Keratinocyte (primary cell): ENCODE data around the gene CD3D. TPM values are rescaled to one million over a fixed set of nuclear protein-coding genes. Genes with fewer than 3 reads are reported as not detected.

Experiments used
- DNase-seq: peaks from one replicate; pipeline ENCODE4 v3.0.0-alpha.2; 2011; ENCODE audit warnings: low read depth, missing footprints, low spot score
- FAIRE-seq: peaks from 2 replicates; lab custom pipeline; 2011; peaks lifted over from hg19 to GRCh38; lab: Jason Lieb, UNC
- H2AFZ ChIP-seq: 2 replicates; pipeline ENCODE4 v1.6.0; 2012; ENCODE audit warnings: low read length, control low read depth, inconsistent platforms; ENCODE audit not compliant: control insufficient read depth
- H3K27ac ChIP-seq: 2 replicates; pipeline ENCODE4 v1.5.1; 2011; ENCODE audit warnings: low read length; ENCODE audit not compliant: control insufficient read depth, insufficient read depth
- H3K27me3 ChIP-seq: 3 replicates; pipeline ENCODE4 v1.6.0; 2011; ENCODE audit warnings: low read length; ENCODE audit not compliant: control insufficient read depth, insufficient read depth; ENCODE audit errors: extremely low read depth
- H3K36me3 ChIP-seq, 2 experiments: 2 replicates in 1 of 2; 3 replicates in 1 of 2; pipeline ENCODE4 v1.5.1; 2011; ENCODE audit warnings: low read length in 2 of 2, mild to moderate bottlenecking in 1 of 2; ENCODE audit not compliant: control insufficient read depth in 2 of 2, insufficient read depth in 2 of 2; ENCODE audit errors: extremely low read depth in 1 of 2
- H3K4me1 ChIP-seq: 3 replicates; pipeline ENCODE4 v1.5.1; 2011; ENCODE audit warnings: low read length; ENCODE audit not compliant: control insufficient read depth, insufficient read depth; ENCODE audit errors: extremely low read depth
- H3K4me2 ChIP-seq: 3 replicates; pipeline ENCODE4 v1.6.0; 2011; ENCODE audit warnings: low read depth, low read length; ENCODE audit not compliant: control insufficient read depth, insufficient read depth; ENCODE audit errors: extremely low read depth
- H3K4me3 ChIP-seq, 3 experiments: fragments of 200-600 bp in 1 of 3; sonication (generic) in 1 of 3; 2 replicates in 2 of 3; 3 replicates in 1 of 3; pipeline ENCODE4 v1.5.1; 2011 to 2016; ENCODE audit warnings: low read length in 3 of 3, mild to moderate bottlenecking in 3 of 3, control low read depth in 2 of 3, inconsistent platforms in 1 of 3, low read depth in 1 of 3, mixed read lengths in 1 of 3, mixed run types in 1 of 3, moderate library complexity in 1 of 3; ENCODE audit not compliant: control insufficient read depth in 2 of 3, insufficient read depth in 2 of 3; ENCODE audit errors: extremely low read depth in 1 of 3
- H3K79me2 ChIP-seq: 2 replicates; pipeline ENCODE4 v1.6.0; 2012; ENCODE audit warnings: low read length; ENCODE audit not compliant: control insufficient read depth, insufficient read depth
- H3K9ac ChIP-seq: 3 replicates; pipeline ENCODE4 v1.6.0; 2011; ENCODE audit warnings: low read length; ENCODE audit not compliant: control insufficient read depth, insufficient read depth; ENCODE audit errors: extremely low read depth
- H3K9me1 ChIP-seq: 3 replicates; pipeline ENCODE4 v1.6.0; 2011; ENCODE audit warnings: low read length; ENCODE audit not compliant: control insufficient read depth, insufficient read depth; ENCODE audit errors: extremely low read depth
- H3K9me3 ChIP-seq: 2 replicates; pipeline ENCODE4 v1.5.1; 2012; ENCODE audit warnings: low read depth, low read length; ENCODE audit not compliant: control insufficient read depth
- H4K20me1 ChIP-seq: 3 replicates; pipeline ENCODE4 v1.6.0; 2011; ENCODE audit warnings: low read length; ENCODE audit not compliant: control insufficient read depth, insufficient read depth; ENCODE audit errors: extremely low read depth
- EZH2 ChIP-seq: IDR thresholded peaks from one replicate; pipeline ENCODE4 v1.6.1; 2012; ENCODE audit warnings: inconsistent platforms, mild to moderate bottlenecking, low read length, moderate library complexity
- dilution Hi-C: fragments of 300-500 bp; cut with MboI; formaldehyde crosslinking; loops from one replicate; pipeline ENCODE4 v1.7.0; 2020; ENCODE audit warnings: low sequenced_read_pairs; ENCODE audit not compliant: extremely low pct_ligation_motif_present
- polyA plus RNA-seq, 5 experiments: library from polyadenylated mRNA; depleted of rRNA in 3 of 5; stranded (reverse) in 3 of 5; stranded (forward) in 1 of 5; unstranded in 1 of 5; fragments of >200 nt; gene quantifications; 1 replicate in 1 of 5; 2 replicates in 3 of 5; 3 replicates in 1 of 5; pipeline versions ENCODE4 v1.2.1 to v1.2.3, GENCODE V29; 2011 to 2012; ENCODE audit warnings: missing spikeins in 2 of 5, low read depth in 1 of 5, low replicate concordance in 1 of 5
- TF ChIP-seq, protein P1 (sequence below), 3 experiments: IDR thresholded peaks in 1 of 3; conservative IDR thresholded peaks in 1 of 3; optimal IDR thresholded peaks in 1 of 3; 2 replicates in 2 of 3; 3 replicates in 1 of 3; pipeline versions ENCODE3 to v1.5.1; 2011; ENCODE audit warnings: low read length in 3 of 3, mild to moderate bottlenecking in 3 of 3, moderate library complexity in 2 of 3, control low read depth in 1 of 3, inconsistent platforms in 1 of 3; ENCODE audit not compliant: insufficient read depth in 2 of 3; ENCODE audit errors: extremely low read depth in 1 of 3

Gene CD3D
- polyA plus RNA-seq, 1 donor (not counting 4 experiments of a cell fraction or from before 2014, with no cell fraction given) = not detected

DNA sequence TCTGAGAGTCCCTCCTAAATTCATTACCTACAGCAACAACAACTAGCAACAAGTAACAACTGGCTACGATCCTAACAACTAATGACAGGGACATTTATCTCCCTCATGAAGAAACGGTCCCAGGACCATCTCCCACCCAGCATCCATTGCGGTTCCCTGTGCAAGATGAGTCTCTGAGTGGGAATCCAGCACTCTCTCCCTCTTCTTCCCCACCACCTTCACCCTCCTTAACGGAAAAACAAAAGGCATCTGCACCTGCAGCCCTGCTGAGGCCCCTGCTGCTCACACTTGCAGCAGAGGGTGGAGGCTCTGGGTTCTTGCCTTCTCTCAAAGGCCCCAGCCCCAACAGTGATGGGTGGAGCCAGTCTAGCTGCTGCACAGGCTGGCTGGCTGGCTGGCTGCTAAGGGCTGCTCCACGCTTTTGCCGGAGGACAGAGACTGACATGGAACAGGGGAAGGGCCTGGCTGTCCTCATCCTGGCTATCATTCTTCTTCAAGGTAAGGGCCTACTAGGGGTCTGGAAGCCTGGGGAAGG, 1.5 kb upstream of the CD3D start, which contains the start of gene CD3G:
CD3G (plus strand) TSS at position 364 of the 535 bp plus-strand sequence; CDS start at position 444, 80 bp downstream.
- H4K20me1 ChIP-seq = no peaks in the 10 kb centered on the region
- no peak within 1 kb of the TSS for H2AFZ ChIP-seq
- no peak for FAIRE-seq
- no peaks in the 10 kb centered on the region for H3K9me1 ChIP-seq
- H3K27me3 ChIP-seq = peaks cover 13% of the 10 kb centered on the region
- H3K9ac ChIP-seq = no peak within 1 kb of the TSS
- H3K4me1 ChIP-seq = peaks cover under 1% of the 10 kb centered on the region
- H3K4me2 ChIP-seq = no peak within 1 kb of the TSS
- no peak within 1 kb of the TSS for H3K4me3 ChIP-seq
- H3K27ac ChIP-seq = no peak within 1 kb of the TSS
- no peaks in the 10 kb centered on the region for H3K36me3 ChIP-seq
- dilution Hi-C loops = no loop called here
- H3K9me3 ChIP-seq = no peaks in the 10 kb centered on the region
- no peaks in the 10 kb centered on the region for H3K79me2 ChIP-seq
- no peak for DNase-seq
- TF ChIP-seq, protein P1, sequence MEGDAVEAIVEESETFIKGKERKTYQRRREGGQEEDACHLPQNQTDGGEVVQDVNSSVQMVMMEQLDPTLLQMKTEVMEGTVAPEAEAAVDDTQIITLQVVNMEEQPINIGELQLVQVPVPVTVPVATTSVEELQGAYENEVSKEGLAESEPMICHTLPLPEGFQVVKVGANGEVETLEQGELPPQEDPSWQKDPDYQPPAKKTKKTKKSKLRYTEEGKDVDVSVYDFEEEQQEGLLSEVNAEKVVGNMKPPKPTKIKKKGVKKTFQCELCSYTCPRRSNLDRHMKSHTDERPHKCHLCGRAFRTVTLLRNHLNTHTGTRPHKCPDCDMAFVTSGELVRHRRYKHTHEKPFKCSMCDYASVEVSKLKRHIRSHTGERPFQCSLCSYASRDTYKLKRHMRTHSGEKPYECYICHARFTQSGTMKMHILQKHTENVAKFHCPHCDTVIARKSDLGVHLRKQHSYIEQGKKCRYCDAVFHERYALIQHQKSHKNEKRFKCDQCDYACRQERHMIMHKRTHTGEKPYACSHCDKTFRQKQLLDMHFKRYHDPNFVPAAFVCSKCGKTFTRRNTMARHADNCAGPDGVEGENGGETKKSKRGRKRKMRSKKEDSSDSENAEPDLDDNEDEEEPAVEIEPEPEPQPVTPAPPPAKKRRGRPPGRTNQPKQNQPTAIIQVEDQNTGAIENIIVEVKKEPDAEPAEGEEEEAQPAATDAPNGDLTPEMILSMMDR (optimal IDR thresholded peaks at IDR 0.05 in 1 of 3, IDR thresholded peaks at IDR 0.05 in 1 of 3, conservative IDR thresholded peaks at IDR 0.05 in 1 of 3; ENCODE audit: extremely low read depth in 1 of 3, insufficient read depth in 2 of 3, low read length in 3 of 3) = no peak
- no peak for TF ChIP-seq EZH2

DNA sequence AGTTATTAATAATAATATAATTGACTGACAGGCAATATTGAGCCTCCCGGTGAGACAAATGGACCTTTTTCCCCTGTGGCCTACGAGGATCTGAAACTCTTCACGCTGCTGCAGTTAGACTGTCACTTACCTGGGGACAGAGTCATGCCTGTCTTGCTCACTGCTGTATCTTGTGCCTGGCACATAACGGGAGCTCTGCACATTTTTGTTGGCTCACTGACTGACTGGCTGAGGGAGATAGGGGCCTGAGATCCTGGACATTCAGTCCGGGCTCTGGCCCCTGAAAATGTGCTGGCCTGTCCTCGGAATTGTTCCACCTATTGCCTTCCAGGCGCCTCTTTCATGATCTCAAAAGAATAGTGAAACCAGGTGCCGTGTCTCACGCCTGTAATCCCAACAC, 743 bp upstream of the CD3D start:
- DNase-seq (no peak), FAIRE-seq (no peak)
- peaks cover 9% of the 10 kb centered on the region for H3K27me3 ChIP-seq
- no peaks in the 10 kb centered on the region for H3K9me3 ChIP-seq
- H3K36me3 ChIP-seq = no peaks in the 10 kb centered on the region
- H2AFZ ChIP-seq = no peak overlapping the region
- H3K4me3 ChIP-seq = no peak overlapping the region
- no peak overlapping the region for H3K9ac ChIP-seq
- H3K27ac ChIP-seq = no peak overlapping the region
- dilution Hi-C loops = no loop called here
- TF ChIP-seq EZH2 = no peak
- TF ChIP-seq, protein P1 (optimal IDR thresholded peaks at IDR 0.05 in 1 of 3, IDR thresholded peaks at IDR 0.05 in 1 of 3, conservative IDR thresholded peaks at IDR 0.05 in 1 of 3; ENCODE audit: extremely low read depth in 1 of 3, insufficient read depth in 2 of 3, low read length in 3 of 3) = no peak
- H3K4me1 ChIP-seq = peaks cover 7% of the 10 kb centered on the region
- no peaks in the 10 kb centered on the region for H4K20me1 ChIP-seq
- H3K79me2 ChIP-seq = no peaks in the 10 kb centered on the region
- H3K4me2 ChIP-seq = no peak overlapping the region
- no peaks in the 10 kb centered on the region for H3K9me1 ChIP-seq
